Stimulated activated CD4-positive, alpha-beta T cell treated with anti-CD3 and anti-CD28 coated beads, Interleukin-2, amount 100 ng/mL, for 4 hours (primary cell): Measurements from ENCODE around the gene KREMEN1.

Experiments used
- DNase-seq: peaks from one replicate; pipeline ENCODE4 v3.0.0-alpha.2; 2020; ENCODE audit warnings: low read depth

KREMEN1 gene

DNA sequence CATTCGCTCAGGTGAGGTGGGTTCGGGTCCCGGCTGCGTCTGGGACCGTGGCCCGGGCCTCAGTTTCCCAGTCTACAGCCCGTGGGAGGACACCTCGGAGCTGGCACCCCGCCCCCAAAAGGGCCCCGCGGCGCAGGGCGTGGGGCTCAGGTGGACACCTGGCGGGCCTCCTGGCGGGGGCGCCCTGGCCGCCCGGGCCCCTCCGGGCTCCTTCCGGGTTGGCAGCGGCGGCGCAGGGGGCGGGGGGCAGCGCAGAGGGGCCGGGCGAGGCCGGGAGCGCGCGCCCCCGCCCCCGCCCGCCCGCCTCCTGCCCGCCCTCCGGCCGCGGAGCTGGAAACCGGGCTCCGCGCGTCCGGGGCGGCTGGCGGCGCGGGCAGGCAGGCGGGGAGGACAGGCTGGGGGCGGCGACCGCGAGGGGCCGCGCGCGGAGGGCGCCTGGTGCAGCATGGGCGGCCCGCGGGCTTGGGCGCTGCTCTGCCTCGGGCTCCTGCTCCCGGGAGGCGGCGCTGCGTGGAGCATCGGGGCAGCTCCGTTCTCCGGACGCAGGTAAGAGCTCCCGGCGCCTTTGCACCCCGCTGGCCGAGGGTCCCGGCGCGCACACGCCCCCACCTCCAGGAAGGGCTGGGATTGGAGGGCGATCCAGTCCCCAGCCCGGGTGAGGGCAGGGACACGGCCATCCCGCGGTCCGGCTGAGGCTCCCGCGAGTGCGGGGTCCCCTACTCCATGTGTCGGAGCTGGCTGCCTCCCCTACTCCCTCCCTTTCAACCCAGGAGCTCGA lies 132.9 kb downstream of the KREMEN1 start, which contains the start of gene EMID1:
Gene EMID1, plus strand, starts transcription at position 303 of the 778 bp plus-strand sequence. Its CDS starts 143 bp downstream, at position 446.
- DNase-seq = no peak

DNA sequence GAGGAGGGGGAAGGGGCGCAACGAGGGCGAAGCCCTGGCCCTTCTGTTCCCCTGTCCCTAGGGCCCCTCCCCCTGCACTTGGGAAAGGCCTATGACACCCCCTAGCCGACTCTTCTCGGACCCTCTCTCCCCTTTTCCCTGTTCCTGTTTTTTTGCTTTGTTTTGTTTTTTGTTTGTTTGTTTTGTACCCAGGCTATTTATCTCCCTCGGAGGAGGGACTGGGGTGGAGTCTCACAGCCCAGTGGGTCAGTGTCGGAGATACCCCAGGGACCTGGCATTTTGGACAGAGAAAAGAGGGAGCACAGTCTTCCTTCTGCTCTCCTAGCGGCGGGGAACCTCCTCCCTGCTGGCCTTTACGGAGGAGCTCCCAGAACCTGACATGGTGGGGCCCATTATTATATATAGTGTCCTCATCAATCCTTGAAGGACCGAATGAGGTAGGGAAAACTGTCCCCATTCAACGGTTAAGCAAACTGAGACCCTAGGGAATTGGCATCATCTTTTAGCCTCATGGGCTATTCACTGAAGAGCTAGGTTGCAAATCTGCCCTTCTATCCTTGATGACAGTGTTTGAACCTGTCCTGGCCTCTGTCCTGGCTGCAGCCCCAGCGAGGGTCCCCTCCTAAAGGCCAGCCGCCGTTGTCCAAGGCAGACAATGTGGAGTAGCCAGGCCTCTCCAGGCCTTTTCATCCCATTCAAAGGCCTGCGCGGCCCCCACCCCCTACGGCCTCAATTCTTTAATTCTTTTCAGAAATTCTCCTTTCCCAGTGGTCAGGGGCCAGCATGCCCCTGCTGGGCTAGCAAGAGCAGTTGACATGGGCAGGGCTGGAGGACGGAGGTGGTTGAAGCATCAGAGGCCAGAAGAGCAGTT lies 133.8 kb downstream of the KREMEN1 start:
- no peak for DNase-seq

DNA sequence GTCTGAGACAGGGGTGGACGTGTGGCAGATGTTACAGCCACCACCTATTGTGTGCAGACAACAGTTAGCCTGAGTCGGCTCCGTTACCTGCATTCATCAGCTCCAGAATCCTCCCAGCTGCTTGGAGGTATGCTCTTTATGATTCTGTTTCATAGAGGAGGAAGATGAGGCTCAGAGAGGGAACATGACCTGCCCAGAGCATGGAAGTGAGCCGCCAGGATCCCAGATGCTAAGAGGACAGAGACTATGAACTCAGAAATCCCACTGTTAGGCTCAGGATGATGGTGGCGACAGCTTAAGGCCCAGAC lies 134.4 kb downstream of the KREMEN1 start:
- no peak for DNase-seq

DNA sequence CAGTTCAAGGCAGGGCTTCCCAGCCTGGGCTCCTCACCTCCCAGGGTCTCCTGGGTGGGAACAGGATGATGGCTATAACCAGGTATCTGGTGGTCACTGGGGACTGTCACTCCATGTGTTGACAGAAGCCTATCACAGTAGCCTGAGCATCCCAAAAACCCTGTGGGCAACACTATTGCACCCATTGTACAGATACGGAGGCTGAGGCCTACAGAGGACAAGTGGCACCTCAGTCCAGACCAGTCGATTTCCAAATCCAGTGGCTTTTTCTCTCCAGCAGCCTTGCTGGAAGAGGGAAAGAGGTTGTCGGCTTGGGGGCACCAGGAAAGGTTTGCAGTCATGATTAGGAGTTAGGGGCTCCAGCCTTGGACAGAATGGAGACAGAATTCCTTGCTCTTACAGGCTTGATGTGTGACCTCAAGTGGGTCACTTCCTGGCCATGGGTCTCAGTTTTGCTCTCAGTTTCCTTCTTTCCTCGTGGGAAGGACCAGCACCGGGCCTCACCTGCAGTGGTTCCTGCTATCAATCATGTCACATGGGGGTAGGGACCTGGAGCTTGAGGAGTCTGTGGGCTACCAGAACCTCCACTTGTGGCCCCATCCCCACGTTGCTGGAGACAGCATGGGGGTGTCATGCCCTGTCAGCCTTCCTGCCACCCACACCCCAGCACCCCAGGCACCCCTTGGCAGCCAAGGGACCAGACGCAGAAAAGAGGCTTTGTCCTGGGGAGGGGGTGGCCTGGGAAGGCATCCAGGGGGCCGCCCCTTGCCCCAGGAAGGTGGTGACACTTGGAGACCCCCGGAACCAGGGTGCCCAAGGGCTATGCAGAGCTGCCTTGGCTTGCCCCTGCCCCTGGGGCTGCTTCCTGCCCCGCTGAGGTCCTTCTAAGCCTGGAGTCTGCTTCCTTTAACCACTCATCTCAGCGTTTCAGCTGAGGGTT lies 135.0 kb downstream of the KREMEN1 start:
- DNase-seq = no peak

DNA sequence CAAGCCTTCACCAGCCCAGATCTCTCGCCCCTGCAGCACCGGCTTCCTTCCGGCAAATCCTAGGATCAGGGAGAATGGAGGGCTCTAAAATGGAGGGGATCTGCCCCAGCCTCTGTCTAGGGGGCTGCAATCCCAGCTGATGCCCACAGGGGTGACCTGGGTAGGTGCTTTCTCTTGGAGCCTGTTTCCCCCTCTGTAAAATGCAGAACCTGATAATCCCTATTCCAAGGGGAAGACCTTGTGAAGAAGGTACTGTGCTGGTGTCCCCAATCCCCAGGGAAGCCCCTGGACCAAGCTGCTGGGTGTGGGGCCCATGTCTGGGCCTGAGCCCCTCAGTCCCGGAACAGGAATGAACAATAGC lies 135.6 kb downstream of the KREMEN1 start:
- DNase-seq = no peak

DNA sequence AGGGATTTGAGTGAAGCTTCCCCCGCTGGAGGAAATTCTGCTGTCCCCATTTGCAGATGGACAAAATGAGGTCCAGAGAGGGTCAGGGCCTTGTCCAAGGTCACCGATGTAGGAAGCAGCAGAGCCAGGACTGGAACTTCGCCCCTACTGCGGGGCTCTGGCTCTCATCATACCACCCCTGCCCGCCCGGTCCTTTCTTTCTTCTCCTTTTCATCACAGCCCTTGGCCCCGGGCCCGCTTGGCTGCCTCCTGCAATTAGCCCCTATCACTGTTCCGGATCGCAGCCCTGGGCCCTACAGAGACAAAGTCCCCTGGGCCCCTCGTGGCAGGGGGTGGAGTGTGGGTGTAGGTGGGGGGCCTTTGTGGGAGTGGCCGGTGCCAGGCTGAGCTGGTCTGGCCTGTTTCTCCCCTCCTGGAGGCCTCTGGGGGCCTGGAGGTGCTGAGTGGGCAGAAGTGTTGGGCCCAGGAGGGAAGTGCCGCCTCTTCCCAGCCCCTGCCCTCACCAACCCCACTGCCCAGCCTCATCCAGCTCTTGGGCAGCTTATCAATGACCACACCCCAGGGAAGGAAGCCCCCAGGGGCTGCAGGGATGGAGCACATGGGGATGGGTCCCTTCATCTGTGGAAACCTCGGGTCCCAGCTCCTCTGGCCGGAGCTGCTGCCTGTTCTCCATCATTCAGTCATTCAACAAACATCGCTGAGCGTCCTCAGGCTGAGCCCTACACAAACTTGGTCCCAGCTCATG lies 136.2 kb downstream of the KREMEN1 start:
- DNase-seq = no peak

DNA sequence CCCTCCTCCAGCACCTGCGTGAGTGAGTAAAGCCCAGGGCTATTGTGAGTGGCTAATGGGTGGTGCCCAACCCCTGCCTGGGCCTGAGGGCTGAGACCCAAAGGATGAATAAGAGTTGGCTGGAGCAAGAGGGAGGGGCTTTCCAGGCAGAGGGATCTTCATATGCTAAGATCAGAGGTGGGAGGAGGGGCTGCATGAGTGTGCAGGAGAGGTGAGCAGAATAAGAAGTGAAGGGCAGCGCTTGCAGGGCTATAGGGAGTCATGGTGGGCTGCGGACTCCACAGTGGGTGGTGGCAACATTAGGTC lies 136.7 kb downstream of the KREMEN1 start:
- DNase-seq = no peak

DNA sequence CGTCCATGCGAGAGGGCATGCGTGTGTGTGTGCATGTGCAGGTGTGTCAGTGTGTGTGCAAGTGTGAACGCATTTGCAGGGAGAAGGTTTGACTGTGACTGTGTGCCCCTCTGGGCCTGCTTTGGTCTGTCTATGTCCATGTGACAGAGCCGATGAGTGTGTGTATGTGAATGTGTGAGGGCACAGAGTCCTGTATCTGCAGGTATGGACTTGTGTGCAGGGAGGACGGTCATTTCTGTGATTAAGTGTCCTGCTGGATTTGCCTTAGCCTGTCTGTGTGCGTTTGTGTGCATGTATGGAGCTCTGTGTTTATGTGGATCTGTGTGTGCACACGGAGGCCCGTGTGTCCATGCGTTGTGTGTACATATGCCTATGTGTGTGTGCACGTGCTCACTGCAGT lies 138.2 kb downstream of the KREMEN1 start:
- no peak for DNase-seq

DNA sequence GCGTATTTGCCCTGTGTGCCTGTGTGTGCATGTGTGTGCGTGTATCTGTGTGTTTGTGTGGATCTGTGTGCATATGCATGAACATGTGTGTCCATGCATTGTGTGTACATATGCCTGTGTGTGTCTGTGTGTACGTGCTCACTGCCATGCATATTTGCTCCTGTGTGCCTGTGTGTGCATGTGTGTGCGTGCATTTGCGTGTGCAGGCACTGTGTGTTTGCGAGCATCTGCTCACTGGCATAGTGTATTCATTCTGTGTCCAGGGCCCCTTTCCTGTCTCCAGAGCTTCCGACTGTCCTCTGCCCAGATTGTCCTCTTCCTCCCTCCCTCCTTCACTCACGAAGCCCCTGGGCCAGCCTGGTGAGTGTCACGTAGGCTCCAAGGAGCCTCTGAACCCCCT lies 138.6 kb downstream of the KREMEN1 start:
- DNase-seq = no peak

DNA sequence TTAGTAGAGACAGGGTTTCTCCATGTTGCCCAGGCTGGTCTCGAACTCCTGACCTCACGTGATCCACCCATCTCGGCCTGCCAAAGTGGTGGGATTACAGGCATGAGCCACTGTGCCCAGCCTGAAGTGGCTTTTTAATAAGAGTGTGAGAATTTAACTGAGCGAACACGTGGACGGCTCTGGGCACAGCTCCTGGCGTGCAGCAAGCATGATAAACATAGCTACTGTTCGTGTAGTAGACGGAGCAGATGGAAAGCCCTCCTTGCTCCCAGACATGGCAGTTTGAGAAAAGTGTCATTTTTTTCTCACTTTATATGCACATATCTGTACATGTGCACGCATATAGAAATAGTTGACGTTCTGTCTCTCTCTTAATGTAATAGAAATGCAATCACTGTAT lies 139.9 kb downstream of the KREMEN1 start:
- no peak for DNase-seq

DNA sequence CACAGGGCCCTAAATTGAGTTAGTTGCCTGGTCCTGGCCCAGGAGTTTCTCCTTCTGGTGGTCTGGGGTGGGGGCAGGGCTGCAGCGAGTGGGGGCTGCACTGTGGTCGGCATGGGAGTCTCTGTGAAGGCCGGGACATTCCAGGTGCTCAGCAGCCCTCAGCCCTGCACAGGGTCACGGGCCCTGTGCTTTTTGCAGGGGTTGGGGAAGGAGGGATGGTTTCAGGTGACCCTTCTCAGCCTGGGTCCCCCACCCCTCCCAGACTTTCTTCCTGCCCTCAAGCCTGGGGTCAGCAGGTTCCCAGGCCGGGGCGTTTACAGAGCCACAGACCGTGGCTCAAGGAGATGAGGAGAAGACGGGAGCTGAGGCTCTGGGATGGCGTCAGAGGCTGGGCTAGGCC lies 140.7 kb downstream of the KREMEN1 start:
- no peak for DNase-seq

DNA sequence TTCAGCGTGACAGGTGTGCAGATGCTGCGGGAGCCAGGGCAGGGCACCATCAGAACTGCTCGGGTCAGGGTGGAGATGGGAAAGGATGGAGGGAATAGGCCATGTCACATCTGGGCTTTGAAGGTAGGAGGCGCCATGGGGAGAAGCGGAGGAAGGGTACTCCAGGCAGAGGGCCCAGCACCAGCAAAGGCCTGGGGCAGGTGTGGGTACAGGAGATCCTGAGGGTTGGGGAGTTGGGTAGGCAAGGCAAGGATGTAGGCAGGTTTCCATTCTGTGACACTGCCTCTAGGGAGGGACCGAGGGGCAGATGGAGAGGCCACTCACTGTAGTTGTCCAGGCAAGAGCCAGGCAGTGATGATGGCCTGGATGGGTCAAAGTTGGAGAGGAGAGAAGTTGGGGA lies 141.4 kb downstream of the KREMEN1 start:
- DNase-seq = no peak

DNA sequence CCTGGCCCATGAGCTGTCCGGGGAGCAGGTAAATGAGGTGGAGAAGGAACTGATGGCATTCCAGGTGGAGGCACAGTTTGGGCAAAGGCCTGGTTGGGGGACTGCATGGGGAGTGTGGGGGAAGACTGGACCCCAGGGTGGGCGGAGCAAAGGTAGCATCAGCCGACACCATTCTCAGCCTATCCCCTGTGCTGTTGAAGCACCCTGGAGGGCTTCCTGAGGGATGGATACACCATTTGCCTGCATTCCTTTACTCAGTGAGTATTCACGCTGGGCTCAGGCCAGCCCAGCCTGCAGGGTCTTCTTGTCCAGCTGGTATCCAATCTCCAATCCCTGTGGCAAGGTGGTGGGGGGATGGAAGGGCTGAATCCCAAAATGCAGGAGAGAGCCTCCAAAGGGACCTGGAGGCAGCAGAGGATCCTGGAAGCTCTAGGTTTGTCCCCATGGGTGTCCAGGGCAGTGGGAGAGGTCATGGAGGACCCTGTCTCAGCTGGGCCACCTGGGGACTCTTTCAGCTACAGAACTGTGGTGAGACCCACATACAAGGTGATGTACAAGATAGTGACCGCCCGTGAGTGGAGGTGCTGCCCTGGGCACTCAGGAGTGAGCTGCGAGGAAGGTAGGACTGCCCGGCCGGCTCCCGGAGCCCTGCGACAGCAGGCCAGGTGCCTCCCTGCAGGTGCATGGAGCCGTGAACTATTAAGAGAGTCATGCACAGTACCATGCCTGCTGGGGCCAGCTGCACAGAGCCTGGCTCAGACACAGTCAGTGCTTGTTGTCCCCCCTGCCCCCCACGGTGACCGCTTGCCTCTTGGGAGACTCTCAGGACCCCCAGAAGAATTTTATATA lies 142.4 kb downstream of the KREMEN1 start:
- DNase-seq = no peak

DNA sequence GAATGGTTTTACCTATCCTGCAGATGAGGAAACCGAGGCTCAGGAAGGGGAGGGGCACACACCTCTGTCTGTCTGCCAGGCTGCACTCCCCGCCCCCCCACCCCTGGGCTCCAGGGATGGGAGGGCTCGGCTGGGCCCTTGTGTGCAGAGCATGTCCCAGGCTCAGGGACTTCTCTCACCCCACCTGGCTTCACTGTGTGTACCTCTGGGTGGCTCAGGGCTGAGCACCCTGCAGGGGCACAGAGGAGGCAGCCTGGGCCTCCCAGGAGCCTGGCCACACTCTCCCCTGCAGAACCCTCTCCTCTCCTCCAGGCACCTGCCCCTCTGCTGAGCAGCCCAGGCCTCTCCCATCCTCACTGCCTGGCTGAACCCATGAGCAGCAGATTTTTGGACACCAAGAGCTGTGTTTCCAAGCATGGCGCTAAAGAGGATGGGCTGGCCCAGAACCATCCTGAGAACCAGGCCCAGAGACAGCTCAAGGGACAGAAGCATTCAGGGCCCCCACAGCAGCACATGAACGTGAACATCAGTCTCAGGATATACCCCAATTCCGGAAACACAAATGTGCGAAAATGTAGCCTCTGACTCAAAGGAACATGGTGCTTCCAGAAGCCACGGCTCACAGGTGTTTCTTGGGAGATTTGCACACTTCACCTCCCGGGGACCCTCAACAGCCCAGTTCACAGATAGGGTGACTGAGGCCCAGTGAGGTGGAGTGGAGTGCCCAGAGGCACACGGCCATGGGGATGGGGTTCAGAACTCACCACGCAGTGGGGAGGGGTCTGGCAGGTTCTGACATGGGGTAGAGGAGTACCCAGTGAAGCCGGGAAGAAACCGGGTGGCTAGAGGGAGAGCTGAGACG lies 143.4 kb downstream of the KREMEN1 start:
- DNase-seq = no peak

DNA sequence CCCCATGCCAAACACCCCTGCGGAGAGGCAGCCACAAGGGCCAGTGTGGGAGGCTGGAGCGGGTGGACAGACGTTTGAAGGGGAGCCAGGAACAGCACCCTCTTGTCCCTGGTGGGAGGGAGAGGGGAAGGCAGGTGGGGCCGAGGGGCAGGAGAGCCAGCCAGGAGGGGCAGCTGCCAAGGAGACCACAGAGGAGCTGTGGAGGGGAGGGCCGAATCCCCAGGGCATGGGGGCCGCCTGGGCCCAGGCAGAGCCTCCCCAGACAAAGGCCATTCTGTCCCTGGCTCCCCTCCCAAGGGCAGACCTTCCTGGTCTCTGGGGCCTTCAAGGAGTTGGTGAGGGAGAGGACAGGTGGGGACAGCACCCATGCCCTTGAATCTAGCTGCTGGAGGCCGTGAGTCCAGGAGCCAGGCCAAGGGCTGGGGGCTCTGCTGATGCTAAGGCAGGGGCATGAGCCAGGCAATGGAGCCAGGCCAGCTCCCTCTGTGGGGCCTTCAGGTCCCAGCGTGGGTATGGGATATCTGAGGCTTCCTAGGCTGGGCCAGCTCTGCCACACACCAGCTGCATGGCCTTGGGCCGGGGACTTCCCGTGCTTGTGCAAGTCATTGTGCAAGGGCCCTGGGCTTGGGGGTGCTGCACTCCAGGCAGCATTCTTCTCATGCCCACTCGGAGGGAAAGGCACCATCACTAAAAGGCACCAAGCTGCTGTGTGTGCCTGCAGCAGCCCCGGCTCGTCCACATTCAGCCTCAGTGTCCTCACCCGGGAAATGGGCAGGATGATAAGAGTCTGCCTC lies 144.2 kb downstream of the KREMEN1 start:
- DNase-seq = no peak
